Body of pancreas (tissue), 4 donors: ENCODE measurements around the gene CAPN2. TPM values are rescaled to one million over a fixed set of nuclear protein-coding genes. Genes with fewer than 3 reads are reported as not detected.

Experiments used
- ATAC-seq: fragments of 150-250 bp; one replicate; pipeline ENCODE4 v1.9.1; 2016
- DNase-seq, 4 donors: peaks; one replicate each; pipeline ENCODE4 v3.0.0-alpha.2; 2019
- H3K27ac ChIP-seq, 4 donors: fragments of 200-600 bp; sonication (generic); 1 replicate in 3 of 4; 2 replicates in 1 of 4; pipeline versions ENCODE4 v1.5.1 to v1.6.1; 2016 to 2019; ENCODE audit warnings: mild to moderate bottlenecking in 1 of 4, mixed read lengths in 1 of 4, moderate library complexity in 1 of 4
- H3K27me3 ChIP-seq, 2 donors: fragments of 200-600 bp; sonication (generic); one replicate each; pipeline ENCODE4 v1.6.0; 2016; ENCODE audit warnings: mild to moderate bottlenecking in 1 of 2
- H3K36me3 ChIP-seq, 2 donors: fragments of 200-600 bp; sonication (generic); replicated peaks in 1 of 2; 2 replicates each; pipeline ENCODE4 v1.5.1; 2016; ENCODE audit warnings: low read depth in 2 of 2; ENCODE audit not compliant: insufficient read depth in 1 of 2
- H3K4me1 ChIP-seq: fragments of 200-600 bp; sonication (generic); one replicate; pipeline ENCODE4 v1.6.0; 2016
- H3K4me3 ChIP-seq, 2 donors: fragments of 200-600 bp; sonication (generic); 1 replicate in 1 of 2; 2 replicates in 1 of 2; pipeline ENCODE4 v1.5.1; 2016 to 2019
- H3K9me3 ChIP-seq, 3 donors: fragments of 200-600 bp; sonication (generic); 1 replicate in 2 of 3; 2 replicates in 1 of 3; pipeline ENCODE4 v1.5.1; 2016
- CTCF ChIP-seq, 7 experiments: fragments of 450-650 bp in 4 of 7; fragments of 200-600 bp in 3 of 7; sonication (generic) in 3 of 7; IDR thresholded peaks; one replicate each; pipeline ENCODE4 v1.5.1; 2016 to 2019; ENCODE audit warnings: antibody characterized with exemption in 7 of 7
- POLR2A ChIP-seq, 3 donors: fragments of 450-650 bp; IDR thresholded peaks; one replicate each; pipeline ENCODE4 v1.6.1; 2016; ENCODE audit warnings: antibody characterized with exemption in 3 of 3, mild to moderate bottlenecking in 2 of 3
- WGBS, 2 donors: methylation state at CpG; one replicate each; pipeline ENCODE4 v1.1.5; 2017; 5-methylcytosine and 5-hydroxymethylcytosine counted together
- intact Hi-C: fragments of 100-400 bp; cut with DNase I; formaldehyde crosslinking; loops from one replicate; pipeline ENCODE4 v1.15.1; 2023
- small RNA-seq: library from RNA; depleted of rRNA; stranded (forward); fragments of <200 nt; gene quantifications from one replicate; pipeline ENCODE3, GENCODE V24; 2016
- total RNA-seq, 2 donors: library from RNA; depleted of rRNA; stranded (reverse); fragments of >200 nt; gene quantifications; one replicate each; pipeline ENCODE4 v1.1.0, GENCODE V29; 2016

Gene CAPN2
- total RNA-seq, 2 donors from 2014 or later = 85.7 to 90.0 TPM

GRCh38 chr1:223820971-223821370, 108.6 kb downstream of the CAPN2 start:
- ATAC-seq (no peak), DNase-seq (no peak)
- Histone ChIP-seq H3K27me3 (no peaks in the 10 kb centered on the region), H3K36me3 (no peaks in the 10 kb centered on the region), H3K4me1 (peaks cover 50% of the 10 kb centered on the region), H3K27ac (no peak overlapping the region), H3K4me3 (no peak overlapping the region), H3K9me3 (no peaks in the 10 kb centered on the region)
- 91 to 92% methylated on average over 11 of the region's 11 CpGs for WGBS, 2 donors
- intact Hi-C loops = no loop called here
- TF ChIP-seq CTCF (IDR thresholded peaks at IDR 0.05) (no peak), POLR2A (IDR thresholded peaks at IDR 0.05) (no peak)

GRCh38 chr1:223824287-223824686, 111.9 kb downstream of the CAPN2 start:
- H3K4me3 ChIP-seq = no peak overlapping the region
- H3K4me1 ChIP-seq = peaks cover 54% of the 10 kb centered on the region
- H3K27me3 ChIP-seq = no peaks in the 10 kb centered on the region
- no peak for ATAC-seq
- H3K9me3 ChIP-seq = no peaks in the 10 kb centered on the region
- 69 to 76% methylated on average over 9 of the region's 9 CpGs for WGBS, 2 donors
- TF ChIP-seq POLR2A (IDR thresholded peaks at IDR 0.05) = no peak
- no peak for TF ChIP-seq CTCF (IDR thresholded peaks at IDR 0.05)
- H3K27ac ChIP-seq = no peak overlapping the region
- intact Hi-C loops = no loop called here
- no peak for DNase-seq
- H3K36me3 ChIP-seq = no peaks in the 10 kb centered on the region

GRCh38 chr1:223824712-223825111, 112.4 kb downstream of the CAPN2 start:
- Histone ChIP-seq H3K9me3 (no peaks in the 10 kb centered on the region), H3K36me3 (no peaks in the 10 kb centered on the region), H3K27ac (no peak overlapping the region), H3K4me3 (no peak overlapping the region), H3K27me3 (no peaks in the 10 kb centered on the region), H3K4me1 (peaks cover 50% of the 10 kb centered on the region)
- TF ChIP-seq CTCF (IDR thresholded peaks at IDR 0.05) (no peak), POLR2A (IDR thresholded peaks at IDR 0.05) (no peak)
- WGBS, 2 donors = 47 to 69% methylated on average over 4 of the region's 4 CpGs
- ATAC-seq (no peak), DNase-seq (no peak)
- intact Hi-C loops = no loop called here

Small RNA genes within 50 kb of the gene (small RNA-seq; reads per million reads assigned to genes)
- gene RNU6-1248P = not detected

Other genes starting within 250 kb of the CAPN2 start
- 10 to 100 TPM in 1 of 2 donors, not detected in 1; 43.1 TPM for gene CAPN8, start 46.8 kb upstream of the CAPN2 start, total RNA-seq
- 10 to 100 TPM; 22.3 to 30.0 TPM for gene TP53BP2, start 133.4 kb downstream of the CAPN2 start, total RNA-seq